HCT116 (cell line): ENCODE measurements around the gene RNF207. TPM values are rescaled to one million over a fixed set of nuclear protein-coding genes. Genes with fewer than 3 reads are reported as not detected.

Source experiments
- total RNA-seq: library from RNA; stranded (reverse); gene quantifications from one replicate; pipeline ENCODE4 v1.2.1, GENCODE V29; 2021; ENCODE audit not compliant: unreplicated experiment

Gene RNF207
- total RNA-seq, 1 experiment from 2014 or later = 61.2 TPM

Other genes with a start within 250 kb of the RNF207 start
- 20.0 TPM for gene NPHP4, start 213.7 kb upstream of the RNF207 start, total RNA-seq
- gene KCNAB2, start 160.2 kb upstream of the RNF207 start, total RNA-seq = 18.1 TPM
- 6.1 TPM for gene CHD5, start 25.8 kb upstream of the RNF207 start, total RNA-seq
- 456 TPM for gene RPL22, start 6.5 kb upstream of the RNF207 start, total RNA-seq
- 70.9 TPM for gene ICMT, start 29.8 kb downstream of the RNF207 start, total RNA-seq
- gene HES3, start 38.1 kb downstream of the RNF207 start, total RNA-seq = not detected
- 6.1 TPM for gene GPR153, start 55.0 kb downstream of the RNF207 start, total RNA-seq
- gene ACOT7, start 187.6 kb downstream of the RNF207 start, total RNA-seq = 162 TPM
- gene HES2, start 213.8 kb downstream of the RNF207 start, total RNA-seq = 8.4 TPM
- 114 TPM for gene ESPN, start 218.7 kb downstream of the RNF207 start, total RNA-seq